B cell (primary cell): ENCODE results near the gene SPACA4. TPM values are rescaled to one million over a fixed set of nuclear protein-coding genes. Genes with fewer than 3 reads are reported as not detected.

Source experiments
- ATAC-seq: fragments of 200-7000 bp; cut with Tn5 transposase; one replicate; pipeline ENCODE4 v1.10.0; 2021; ENCODE audit warnings: low read depth, mild to moderate bottlenecking, moderate number of reproducible peaks, moderate library complexity
- CTCF ChIA-PET: fragments of 350-600 bp; sonication (Branson Sonifier 250); formaldehyde crosslinking; loops from one replicate; lab custom pipeline; 2021; ENCODE audit warnings: antibody characterized with exemption, inconsistent platforms; lab: Charles Lee
- POLR2A ChIA-PET: fragments of 350-600 bp; sonication (Branson Sonifier 250); formaldehyde crosslinking; loops from one replicate; lab custom pipeline; 2021; ENCODE audit warnings: antibody characterized with exemption; lab: Charles Lee
- DNase-seq: peaks from one replicate; pipeline ENCODE4 v3.0.0; 2013
- H2AFZ ChIP-seq: 2 replicates; pipeline ENCODE4 v1.6.1; 2012; ENCODE audit warnings: mild to moderate bottlenecking, low read depth, low read length; ENCODE audit not compliant: insufficient read depth, poor library complexity, severe bottlenecking
- H3K27ac ChIP-seq, 2 donors: 1 replicate in 1 of 2; 2 replicates in 1 of 2; pipeline ENCODE4 v1.5.1; 2012 to 2013; ENCODE audit warnings: low read length in 2 of 2, mild to moderate bottlenecking in 2 of 2, moderate library complexity in 1 of 2
- H3K27me3 ChIP-seq, 4 experiments: fragments of 200-600 bp in 1 of 4; sonication (generic) in 1 of 4; replicated peaks in 1 of 4; 1 replicate in 2 of 4; 2 replicates in 2 of 4; pipeline versions ENCODE4 v1.6.1 to v1.7.0; 2013 to 2016; ENCODE audit warnings: low read length in 3 of 4, mild to moderate bottlenecking in 2 of 4, mixed read lengths in 1 of 4, moderate library complexity in 1 of 4; ENCODE audit not compliant: insufficient read depth in 4 of 4, control insufficient read depth in 3 of 4; ENCODE audit errors: control extremely low read depth in 1 of 4
- H3K36me3 ChIP-seq, 2 experiments: replicated peaks in 1 of 2; 1 replicate in 1 of 2; 2 replicates in 1 of 2; pipeline versions ENCODE4 v1.6.1 to v1.7.1; 2013; ENCODE audit warnings: low read length in 1 of 2; ENCODE audit not compliant: insufficient read depth in 2 of 2, control insufficient read depth in 1 of 2; ENCODE audit errors: control extremely low read depth in 1 of 2, extremely low read depth in 1 of 2
- H3K4me1 ChIP-seq, 2 donors: fragments of 200-600 bp in 1 of 2; sonication (generic) in 1 of 2; 1 replicate in 1 of 2; 2 replicates in 1 of 2; pipeline versions ENCODE4 v1.5.1 to v1.6.1; 2013 to 2017; ENCODE audit warnings: low read length in 2 of 2; ENCODE audit not compliant: control insufficient read depth in 2 of 2, insufficient read depth in 2 of 2
- H3K4me2 ChIP-seq: replicated peaks from 2 replicates; pipeline ENCODE3; 2012; ENCODE audit warnings: mild to moderate bottlenecking, low read depth, low read length; ENCODE audit not compliant: poor library complexity, severe bottlenecking
- H3K4me3 ChIP-seq, 5 experiments: fragments of 200-600 bp in 1 of 5; sonication (generic) in 1 of 5; 1 replicate in 3 of 5; 2 replicates in 2 of 5; pipeline versions ENCODE4 v1.5.1 to v1.7.0; 2011 to 2016; ENCODE audit warnings: low read length in 4 of 5, mild to moderate bottlenecking in 4 of 5, low read depth in 2 of 5, control low read depth in 1 of 5, moderate library complexity in 1 of 5; ENCODE audit not compliant: insufficient read depth in 1 of 5; ENCODE audit errors: control extremely low read depth in 1 of 5, extremely low read depth in 1 of 5
- H3K79me2 ChIP-seq: fragments of 200-600 bp; sonication (generic); one replicate; pipeline ENCODE4 v1.6.0; 2016; ENCODE audit warnings: low read length; ENCODE audit not compliant: control insufficient read depth, insufficient read depth
- H3K9ac ChIP-seq: fragments of 200-600 bp; sonication (generic); 2 replicates; pipeline ENCODE4 v1.6.1; 2017; ENCODE audit warnings: mild to moderate bottlenecking, low read length, moderate library complexity
- H3K9me3 ChIP-seq, 3 donors: one replicate each; pipeline versions ENCODE4 v1.6.1 to v1.7.1; 2013; ENCODE audit warnings: low read length in 2 of 3; ENCODE audit not compliant: control insufficient read depth in 2 of 3, insufficient read depth in 1 of 3; ENCODE audit errors: control extremely low read depth in 1 of 3
- H4K20me1 ChIP-seq: 2 replicates; pipeline ENCODE4 v1.6.0; 2012; ENCODE audit warnings: mild to moderate bottlenecking, low read length; ENCODE audit not compliant: insufficient read depth, control insufficient read depth, poor library complexity, severe bottlenecking
- H3K27ac Mint-ChIP-seq: one replicate; pipeline ENCODE4 v1.8.0; 2021; ENCODE audit warnings: mixed read lengths
- H3K27me3 Mint-ChIP-seq: one replicate; pipeline ENCODE4 v1.8.0; 2021; ENCODE audit warnings: mixed read lengths
- H3K4me1 Mint-ChIP-seq: one replicate; pipeline ENCODE4 v1.8.0; 2021; ENCODE audit warnings: mixed read lengths
- H3K4me3 Mint-ChIP-seq: one replicate; pipeline ENCODE4 v1.8.0; 2021; ENCODE audit warnings: mixed read lengths
- H3K9me3 Mint-ChIP-seq: one replicate; pipeline ENCODE4 v1.8.0; 2022; ENCODE audit warnings: mixed read lengths; ENCODE audit not compliant: insufficient read depth
- CTCF ChIP-seq: fragments of 200-600 bp; IDR thresholded peaks from one replicate; pipeline ENCODE4 v1.8.0; 2022; ENCODE audit warnings: antibody characterized with exemption, mild to moderate bottlenecking
- EZH2 ChIP-seq: IDR thresholded peaks from 2 replicates; pipeline ENCODE4 v1.6.1; 2012; ENCODE audit warnings: borderline replicate concordance, low read depth, mild to moderate bottlenecking, moderate library complexity, low read length; ENCODE audit not compliant: insufficient read depth, poor library complexity, severe bottlenecking
- WGBS: methylation state at CpG from one replicate; pipeline ENCODE4 v1.1.5; 2013; ENCODE audit warnings: missing lambda C conversion rate; ENCODE audit not compliant: insufficient coverage; 5-methylcytosine and 5-hydroxymethylcytosine counted together
- intact Hi-C: fragments of 100-400 bp; cut with micrococcal nuclease; formaldehyde crosslinking; loops from one replicate; pipeline ENCODE4 v1.10.0; 2022
- polyA plus RNA-seq: library from polyadenylated mRNA; depleted of rRNA; stranded (reverse); fragments of >200 nt; gene quantifications from 2 replicates; pipeline ENCODE4 v1.2.3, GENCODE V29; 2012
- total RNA-seq, 2 donors: library from RNA; stranded (reverse); fragments of 120-200 nt in 1 of 2; gene quantifications; 1 replicate in 1 of 2; 2 replicates in 1 of 2; pipeline versions ENCODE4 v1.2.3 to v1.2.4, GENCODE V29; 2013 to 2022

The SPACA4 gene
- total and polyA plus RNA-seq, 2 donors (not counting 1 experiment from before 2014, with no cell fraction given), result not detected

GRCh38 chr19:48595171-48595570 lies 11.4 kb upstream of the SPACA4 start:
- Histone ChIP-seq H2AFZ (no peak overlapping the region), H3K79me2 (no peaks in the 10 kb centered on the region), H3K9ac (no peak overlapping the region), H3K9me3 (no peaks in the 10 kb centered on the region), H3K36me3 (no peaks in the 10 kb centered on the region), H3K27me3 (peaks cover 0 to 3% (median 0%) of the 10 kb centered on the region in 4 experiments), H3K4me1 (no peaks in the 10 kb centered on the region), H3K27ac (no peak overlapping the region), H4K20me1 (no peaks in the 10 kb centered on the region), H3K4me2 (no peak overlapping the region), H3K4me3 (no peak overlapping the region)
- CTCF ChIA-PET, result interaction anchor here (0.5 to 2.9 kb wide), 4 partner anchors 11 to 193 kb away, joined by 3 to 13 read pairs (median 8); partner anchors contain the start of gene SPACA4
- Mint-ChIP-seq H3K9me3 (no peaks in the 10 kb centered on the region), H3K4me1 (peaks cover 2% of the 10 kb centered on the region), H3K27ac (no peak overlapping the region), H3K4me3 (no peak overlapping the region), H3K27me3 (peaks cover 4% of the 10 kb centered on the region)
- ATAC-seq, result no peak
- 88% methylated on average over 9 of the region's 9 CpGs for WGBS
- no peak for TF ChIP-seq EZH2
- TF ChIP-seq CTCF, result no peak
- DNase-seq, result no peak
- intact Hi-C loops, result no loop called here
- POLR2A ChIA-PET, result interaction anchor here (0.7 kb wide), 1 partner anchor 10 kb away, joined by 3 read pairs; no protein-coding TSS in a partner anchor

- H3K27me3 ChIP-seq, result peaks cover 0 to 3% (median 0%) of the 10 kb centered on the region in 4 experiments
- no peak overlapping the region for H3K4me3 Mint-ChIP-seq
- intact Hi-C loops, result no loop called here
- no peak for ATAC-seq
- H3K36me3 ChIP-seq, result no peaks in the 10 kb centered on the region
- H3K4me1 ChIP-seq, result no peaks in the 10 kb centered on the region
- peaks cover 4% of the 10 kb centered on the region for H3K27me3 Mint-ChIP-seq
- CTCF ChIA-PET, result interaction anchor here (0.6 to 2.9 kb wide), 3 partner anchors 11 to 193 kb away, joined by 4 to 13 read pairs (median 11); partner anchors contain the start of gene SPACA4
- no peak for TF ChIP-seq EZH2
- no peak for TF ChIP-seq CTCF
- WGBS, result 89% methylated on average over 6 of the region's 6 CpGs
- no peaks in the 10 kb centered on the region for H3K9me3 ChIP-seq
- no peaks in the 10 kb centered on the region for H3K79me2 ChIP-seq
- H3K4me1 Mint-ChIP-seq, result peaks cover 2% of the 10 kb centered on the region
- no peak overlapping the region for H3K4me3 ChIP-seq
- DNase-seq, result no peak
- no peak overlapping the region for H3K27ac ChIP-seq
- no peak overlapping the region for H3K4me2 ChIP-seq
- no peak overlapping the region for H2AFZ ChIP-seq
- H3K9ac ChIP-seq, result no peak overlapping the region
- H3K27ac Mint-ChIP-seq, result no peak overlapping the region
- H3K9me3 Mint-ChIP-seq, result no peaks in the 10 kb centered on the region
- H4K20me1 ChIP-seq, result no peaks in the 10 kb centered on the region
- POLR2A ChIA-PET, result interaction anchor here (0.7 kb wide), 2 partner anchors 21 to 143 kb away, joined by 4 read pairs; no protein-coding TSS in a partner anchor
These were observed 10.7 kb upstream of the SPACA4 start for GRCh38 chr19:48595833-48596232.
